Panc1 (cell line): ENCODE measurements around the gene ART5. TPM values are rescaled to one million over a fixed set of nuclear protein-coding genes. Genes with fewer than 3 reads are reported as not detected.
"Not testable (repeated sequence)": the region's sequence is repeated elsewhere in the genome, so short reads cannot be mapped to it uniquely, and the experiment has no call there.

Source experiments
- ATAC-seq: fragments of 200-7000 bp; cut with Tn5 transposase; 2 replicates; pipeline ENCODE4 v1.9.1; 2020; ENCODE audit warnings: mild to moderate bottlenecking, moderate library complexity
- BruUV-seq: library from RNA; stranded (reverse); fragments of 400-500 nt; replicated peaks from 2 replicates; lab custom pipeline; 2021; lab: Mats Ljungman, UMichigan
- CTCF ChIA-PET: fragments of 300-600 bp; sonication (Branson Sonifier 250); formaldehyde crosslinking; loops from one replicate; lab custom pipeline; 2022; ENCODE audit warnings: antibody characterized with exemption; lab: Charles Lee
- POLR2A ChIA-PET: fragments of 300-600 bp; sonication (Branson Sonifier 250); formaldehyde crosslinking; loops from one replicate; lab custom pipeline; 2022; ENCODE audit warnings: antibody characterized with exemption; lab: Charles Lee
- DNase-seq: peaks from one replicate; pipeline ENCODE4 v3.0.0-alpha.2; 2010; ENCODE audit warnings: low read depth, low spot score
- H3K27ac ChIP-seq: 2 replicates; pipeline ENCODE4 v1.5.1; 2011; ENCODE audit warnings: mild to moderate bottlenecking, low read length, inconsistent platforms
- H3K27me3 ChIP-seq: fragments of 200-500 bp; sonication (Bioruptor generic); 2 replicates; pipeline ENCODE4 v1.6.0; 2014; ENCODE audit warnings: low read length, inconsistent platforms; ENCODE audit not compliant: control insufficient read depth, insufficient read depth
- H3K36me3 ChIP-seq: fragments of 200-500 bp; sonication (Bioruptor generic); 2 replicates; pipeline ENCODE4 v1.5.1; 2014; ENCODE audit warnings: inconsistent platforms, mild to moderate bottlenecking, low read length, moderate library complexity; ENCODE audit not compliant: control insufficient read depth, insufficient read depth
- H3K4me1 ChIP-seq: 2 replicates; pipeline ENCODE4 v1.5.1; 2011; ENCODE audit warnings: inconsistent platforms, mild to moderate bottlenecking, low read length, moderate library complexity; ENCODE audit not compliant: control insufficient read depth, insufficient read depth
- H3K4me3 ChIP-seq, 2 experiments: 2 replicates each; pipeline ENCODE4 v1.5.1; 2011 to 2012; ENCODE audit warnings: low read depth in 2 of 2, low read length in 2 of 2, mild to moderate bottlenecking in 2 of 2, inconsistent platforms in 1 of 2, moderate library complexity in 1 of 2
- H3K9me3 ChIP-seq: fragments of 200-500 bp; sonication (Bioruptor generic); 2 replicates; pipeline ENCODE4 v1.5.1; 2014; ENCODE audit warnings: low read depth, mild to moderate bottlenecking, inconsistent platforms, low read length, moderate library complexity; ENCODE audit not compliant: control insufficient read depth, insufficient read depth
- CTCF ChIP-seq: fragments of 450-650 bp; IDR thresholded peaks from 2 replicates; pipeline ENCODE4 v1.5.1; 2017; ENCODE audit warnings: mild to moderate bottlenecking
- POLR2AphosphoS5 ChIP-seq: IDR thresholded peaks from 2 replicates; pipeline ENCODE4 v1.6.1; 2012; ENCODE audit warnings: mild to moderate bottlenecking, low read depth, low read length, moderate library complexity
- REST ChIP-seq, 2 experiments: IDR thresholded peaks; 2 replicates each; pipeline ENCODE4 v1.6.1; 2011 to 2012; ENCODE audit warnings: low read depth in 2 of 2, control low read depth in 1 of 2, low read length in 1 of 2, mild to moderate bottlenecking in 1 of 2, moderate library complexity in 1 of 2; ENCODE audit not compliant: insufficient read depth in 1 of 2
- SIN3A ChIP-seq: IDR thresholded peaks from 2 replicates; pipeline ENCODE4 v1.6.1; 2012; ENCODE audit warnings: low read depth, mild to moderate bottlenecking, low read length, moderate library complexity, borderline replicate concordance; ENCODE audit not compliant: insufficient read depth
- TCF7L2 ChIP-seq: IDR thresholded peaks from 2 replicates; pipeline ENCODE4 v1.6.1; 2011; ENCODE audit warnings: mild to moderate bottlenecking, low read depth, low read length, inconsistent platforms
- in situ Hi-C: cut with HindIII; loops from 2 replicates; pipeline ENCODE4 v1.10.0; 2016; ENCODE audit warnings: low sequenced_read_pairs, low pct_unique_long_range_greater_than_20kb
- intact Hi-C: fragments of 100-400 bp; cut with micrococcal nuclease; formaldehyde crosslinking; loops from one replicate; pipeline ENCODE4 v1.10.0; 2022; ENCODE audit not compliant: unreplicated experiment
- total RNA-seq: library from RNA; stranded (reverse); gene quantifications from one replicate; pipeline ENCODE4 v1.2.1, GENCODE V29; 2021; ENCODE audit not compliant: unreplicated experiment

The ART5 gene
- total RNA-seq, 1 experiment from 2014 or later, result 12.8 TPM

- TF ChIP-seq SIN3A (no peak), POLR2AphosphoS5 (no peak)
- Histone ChIP-seq H3K4me1 (no peaks in the 10 kb centered on the region), H3K4me3 (no peak overlapping the region), H3K27ac (no peak overlapping the region), H3K27me3 (peaks cover 15% of the 10 kb centered on the region), H3K9me3 (no peaks in the 10 kb centered on the region), H3K36me3 (no peaks in the 10 kb centered on the region)
- ATAC-seq (peak; percentile 10; the same call in 1 of the 2 replicates), DNase-seq (no peak)
- in situ Hi-C loops (no loop called here), intact Hi-C loops (no loop called here)
- ChIA-PET CTCF (interaction anchor here (0.6 kb wide), 1 partner anchor 44 kb away, joined by 5 read pairs; no protein-coding TSS in a partner anchor), POLR2A (interaction anchor here (0.7 kb wide), 2 partner anchors 144 to 416 kb away, joined by 7 to 16 read pairs; no protein-coding TSS in a partner anchor)
- BruUV-seq, result no TSS peak
These were observed 16.5 kb upstream of the ART5 start for GRCh38 chr11:3658252-3658651.

GRCh38 chr11:3657331-3657730 is 15.5 kb upstream of the ART5 start:
- DNase-seq, intact Hi-C loops, in situ Hi-C loops, ATAC-seq, H3K4me1 ChIP-seq, H3K27ac ChIP-seq, BruUV-seq, H3K4me3 ChIP-seq, H3K36me3 ChIP-seq, H3K9me3 ChIP-seq: not testable (repeated sequence)
- ChIA-PET POLR2A (interaction anchor here (0.7 kb wide), 1 partner anchor 143 kb away, joined by 16 read pairs; no protein-coding TSS in a partner anchor), CTCF (interaction anchor here (0.6 kb wide), 1 partner anchor 45 kb away, joined by 5 read pairs; no protein-coding TSS in a partner anchor)
- peaks cover 15% of the 10 kb centered on the region for H3K27me3 ChIP-seq

GRCh38 chr11:3655547-3655946 is 13.8 kb upstream of the ART5 start:
- Histone ChIP-seq H3K27ac (no peak overlapping the region), H3K9me3 (no peaks in the 10 kb centered on the region), H3K36me3 (no peaks in the 10 kb centered on the region), H3K4me3 (no peak overlapping the region), H3K4me1 (no peaks in the 10 kb centered on the region), H3K27me3 (peaks cover 15% of the 10 kb centered on the region)
- ChIA-PET CTCF (no interaction called here), POLR2A (no interaction called here)
- DNase-seq (no peak), ATAC-seq (peak; percentile 35)
- in situ Hi-C loops (no loop called here), intact Hi-C loops (no loop called here)
- BruUV-seq, result no TSS peak
- TF ChIP-seq CTCF, result no peak
- TF ChIP-seq REST (IDR thresholded peaks at IDR 0.05; ENCODE audit: insufficient read depth in 1 of 2, low read depth in 2 of 2, low read length in 1 of 2), result no peak
- no peak for TF ChIP-seq TCF7L2
- TF ChIP-seq POLR2AphosphoS5, result no peak
- no peak for TF ChIP-seq SIN3A

- H3K27ac ChIP-seq, H3K9me3 ChIP-seq, POLR2A ChIA-PET, H3K4me1 ChIP-seq, H3K36me3 ChIP-seq, DNase-seq, ATAC-seq, BruUV-seq, CTCF ChIA-PET, intact Hi-C loops, in situ Hi-C loops, H3K4me3 ChIP-seq: not testable (repeated sequence)
- peaks cover 23% of the 10 kb centered on the region for H3K27me3 ChIP-seq
These were observed 10.7 kb upstream of the ART5 start for GRCh38 chr11:3652514-3652913.

- ATAC-seq, DNase-seq, POLR2A ChIA-PET, intact Hi-C loops, H3K4me3 ChIP-seq, in situ Hi-C loops, H3K36me3 ChIP-seq, BruUV-seq, H3K27ac ChIP-seq, H3K9me3 ChIP-seq, CTCF ChIA-PET, H3K4me1 ChIP-seq: not testable (repeated sequence)
- H3K27me3 ChIP-seq, result peaks cover 12% of the 10 kb centered on the region
These were observed 7.6 kb upstream of the ART5 start for GRCh38 chr11:3649374-3649773.
